C4-2B (cell line): ENCODE results near the gene LARGE1.
A peak's percentile ranks its signal among the peaks of the same experiment; 100 is the strongest.

Experiments used
- H3K27ac ChIP-seq: fragments of 450-650 bp; 2 replicates; pipeline ENCODE4 v1.5.1; 2017
- CTCF ChIP-seq: fragments of 450-650 bp; conservative IDR thresholded peaks from 2 replicates; pipeline ENCODE4 v1.5.1; 2017; ENCODE audit warnings: mild to moderate bottlenecking
- ZFX ChIP-seq: fragments of 450-650 bp; IDR thresholded peaks from 2 replicates; pipeline ENCODE4 v1.6.1; 2017

LARGE1 gene

GRCh38 chr22:33302049-33302545, 618.2 kb downstream of the LARGE1 start:
- no peak overlapping the region for H3K27ac ChIP-seq
- TF ChIP-seq ZFX = no peak
- TF ChIP-seq CTCF = peak; percentile 97

GRCh38 chr22:33300165-33300564, 620.1 kb downstream of the LARGE1 start:
- TF ChIP-seq CTCF (no peak), ZFX (no peak)

GRCh38 chr22:33299245-33299956, 620.9 kb downstream of the LARGE1 start:
- TF ChIP-seq ZFX = no peak
- H3K27ac ChIP-seq = no peak overlapping the region

More at GRCh38 chr22:33300165-33300564, 620.1 kb downstream of the LARGE1 start:
- no peak overlapping the region for H3K27ac ChIP-seq

DNA sequence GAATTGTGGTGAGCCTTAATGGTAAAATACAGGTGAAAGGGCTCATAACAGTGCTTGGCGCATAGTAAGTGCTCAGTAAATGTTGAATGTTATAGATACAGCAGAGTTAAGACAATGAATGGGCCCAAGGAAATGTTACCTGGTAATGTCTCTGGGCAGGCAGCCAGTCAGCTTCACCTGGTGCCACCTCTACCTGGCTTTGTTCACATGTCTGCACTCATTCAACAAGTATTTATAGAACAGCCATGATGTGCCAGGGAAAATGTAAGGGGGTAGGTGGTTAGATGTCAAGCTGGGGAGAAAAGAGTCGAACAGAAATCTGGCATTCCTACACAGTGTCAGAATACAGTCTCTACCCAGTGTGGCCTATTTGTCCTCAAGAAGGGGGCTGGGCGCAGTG, 623.3 kb downstream of the LARGE1 start:
- TF ChIP-seq ZFX = no peak
- H3K27ac ChIP-seq = no peak overlapping the region

DNA sequence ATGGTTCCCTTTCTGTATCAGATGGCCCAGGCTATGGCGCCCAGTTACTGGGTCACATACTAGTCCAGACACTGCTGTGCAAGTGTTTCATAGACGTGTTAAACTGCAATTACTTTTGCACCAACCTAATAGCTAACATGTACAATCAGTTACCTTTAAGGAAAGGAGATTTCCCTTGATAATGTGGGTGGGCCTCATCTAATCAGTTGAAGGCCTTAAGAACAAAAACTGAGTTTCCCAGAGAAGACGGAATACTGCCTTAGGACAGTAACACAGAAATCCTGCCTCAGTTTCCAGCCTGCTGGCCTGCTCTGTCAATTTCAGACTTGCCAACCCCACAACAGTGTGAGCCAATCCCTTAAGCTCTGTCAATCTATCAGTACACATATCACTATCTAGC, 632.2 kb downstream of the LARGE1 start:
- TF ChIP-seq ZFX (no peak), CTCF (no peak)
- no peak overlapping the region for H3K27ac ChIP-seq

DNA sequence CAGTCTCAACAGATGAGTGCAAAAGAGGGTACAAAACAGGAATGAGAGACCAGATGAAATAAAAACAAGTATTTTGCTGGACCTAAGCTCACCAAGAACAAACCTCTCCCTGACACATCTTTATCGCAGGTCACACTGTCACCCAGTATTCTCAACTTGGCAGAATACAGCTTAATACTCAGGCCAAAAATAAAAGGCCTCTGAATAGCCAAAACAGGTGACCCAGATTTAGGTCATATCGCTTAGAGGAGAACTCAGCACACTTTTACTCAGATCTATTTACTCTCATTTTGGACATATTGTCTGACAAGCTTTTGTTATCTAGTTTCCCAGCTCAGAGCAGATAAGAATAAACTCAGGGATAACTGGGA, 645.2 kb downstream of the LARGE1 start:
- TF ChIP-seq CTCF = no peak
- no peak for TF ChIP-seq ZFX
- no peak overlapping the region for H3K27ac ChIP-seq

DNA sequence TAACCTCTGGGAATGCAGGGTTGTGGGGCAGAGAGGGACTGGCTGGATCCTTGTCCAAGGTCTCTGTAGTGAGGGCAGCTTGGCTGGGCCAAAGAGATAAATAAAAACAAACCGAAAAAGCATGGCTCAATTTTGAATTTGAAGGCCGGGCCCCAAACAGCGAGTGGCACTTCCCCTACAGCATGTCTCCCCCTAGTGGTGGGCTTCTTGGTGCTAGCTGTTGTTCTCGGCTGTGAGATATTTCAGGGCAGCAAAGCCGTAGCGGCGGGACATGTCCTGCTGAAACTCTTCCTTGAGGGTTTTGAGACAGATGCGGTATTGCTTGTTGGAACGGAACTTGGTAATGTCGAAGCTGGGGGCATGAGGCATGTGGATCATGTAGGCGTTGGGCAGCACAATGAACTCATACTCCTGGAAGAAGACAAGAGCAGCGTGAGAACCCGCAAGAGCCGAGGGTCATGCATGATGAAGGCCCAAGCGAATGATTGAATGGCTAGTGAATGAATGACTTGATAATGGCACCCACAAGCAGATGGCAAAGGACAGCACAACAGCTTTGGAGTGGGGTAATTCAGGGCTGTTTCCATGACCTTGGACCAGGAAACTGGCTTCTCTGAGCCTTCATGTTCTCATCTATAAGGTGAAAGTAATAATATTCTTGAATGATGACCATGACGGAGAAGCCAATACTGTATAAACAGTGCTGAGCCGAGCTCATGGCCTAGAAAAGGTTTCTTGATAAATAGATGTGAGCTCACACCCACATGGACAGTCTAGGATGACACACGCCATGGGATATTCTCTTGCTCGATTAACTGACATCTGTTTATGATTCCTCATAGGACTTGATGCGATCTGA, 645.8 kb downstream of the LARGE1 start:
- no peak overlapping the region for H3K27ac ChIP-seq
- TF ChIP-seq ZFX = no peak
- TF ChIP-seq CTCF = peak; percentile 89

DNA sequence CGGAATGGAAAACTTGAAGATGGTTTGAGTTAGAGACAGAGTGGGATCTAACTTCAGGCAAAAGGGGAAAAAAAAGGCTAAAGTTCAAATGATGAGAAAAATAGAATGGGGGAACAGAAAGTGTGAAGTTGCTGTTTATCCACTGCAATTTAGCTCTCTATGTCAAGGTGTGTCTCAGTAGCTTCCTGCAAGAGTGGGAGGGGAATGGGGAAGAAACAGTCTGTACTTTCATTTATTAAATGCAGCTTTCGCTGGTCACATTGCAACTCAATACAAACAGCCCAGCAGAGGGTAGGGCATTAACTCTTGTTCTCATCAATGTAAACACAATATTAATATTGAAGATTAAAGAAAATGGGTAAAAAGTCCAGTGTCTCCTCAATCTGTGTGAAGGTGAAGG, 647.4 kb downstream of the LARGE1 start:
- no peak for TF ChIP-seq ZFX
- TF ChIP-seq CTCF = no peak
- H3K27ac ChIP-seq = no peak overlapping the region
